ENCODE data around the gene NRDC.

NRDC gene

DNA sequence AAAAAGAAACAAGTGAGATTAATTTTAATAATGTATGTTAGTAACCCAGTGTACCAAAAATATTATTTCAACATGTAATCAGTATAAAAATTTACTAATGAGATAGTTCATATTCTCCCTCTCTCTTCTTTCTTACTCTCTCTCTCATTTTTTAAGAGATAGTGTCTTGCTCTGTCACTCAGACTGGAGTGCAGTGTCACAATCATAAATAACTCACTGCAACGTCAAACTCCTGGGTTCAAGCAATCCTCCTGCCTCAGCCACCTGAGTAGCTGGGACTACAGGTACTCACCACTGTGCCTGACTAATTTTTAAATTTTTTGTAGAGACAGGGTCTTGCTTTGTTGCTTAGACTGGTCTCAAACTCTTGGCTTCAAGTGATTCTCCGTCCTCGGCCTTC lies 123.9 kb downstream of the NRDC start:
- DNase-seq = no peak

DNA sequence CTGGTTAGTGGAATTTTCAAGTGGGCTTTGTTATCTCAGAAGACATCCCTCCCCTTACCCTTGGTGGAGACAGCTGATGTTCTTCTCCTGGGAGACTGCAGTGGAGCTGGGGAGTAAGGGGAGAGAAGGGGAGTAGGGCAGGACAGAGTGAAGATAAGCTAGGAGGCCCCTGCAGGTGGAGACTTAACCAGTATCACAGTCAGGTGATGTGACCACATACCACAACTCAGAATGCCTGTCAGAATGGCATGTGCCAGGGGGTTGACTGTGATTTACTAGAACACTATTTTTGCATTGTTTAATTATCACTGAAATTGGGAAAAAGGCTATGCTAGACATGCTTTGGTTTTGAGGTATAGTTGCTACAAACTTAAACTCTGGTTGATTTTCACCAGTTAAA lies 124.6 kb downstream of the NRDC start:
- DNase-seq = no peak

DNA sequence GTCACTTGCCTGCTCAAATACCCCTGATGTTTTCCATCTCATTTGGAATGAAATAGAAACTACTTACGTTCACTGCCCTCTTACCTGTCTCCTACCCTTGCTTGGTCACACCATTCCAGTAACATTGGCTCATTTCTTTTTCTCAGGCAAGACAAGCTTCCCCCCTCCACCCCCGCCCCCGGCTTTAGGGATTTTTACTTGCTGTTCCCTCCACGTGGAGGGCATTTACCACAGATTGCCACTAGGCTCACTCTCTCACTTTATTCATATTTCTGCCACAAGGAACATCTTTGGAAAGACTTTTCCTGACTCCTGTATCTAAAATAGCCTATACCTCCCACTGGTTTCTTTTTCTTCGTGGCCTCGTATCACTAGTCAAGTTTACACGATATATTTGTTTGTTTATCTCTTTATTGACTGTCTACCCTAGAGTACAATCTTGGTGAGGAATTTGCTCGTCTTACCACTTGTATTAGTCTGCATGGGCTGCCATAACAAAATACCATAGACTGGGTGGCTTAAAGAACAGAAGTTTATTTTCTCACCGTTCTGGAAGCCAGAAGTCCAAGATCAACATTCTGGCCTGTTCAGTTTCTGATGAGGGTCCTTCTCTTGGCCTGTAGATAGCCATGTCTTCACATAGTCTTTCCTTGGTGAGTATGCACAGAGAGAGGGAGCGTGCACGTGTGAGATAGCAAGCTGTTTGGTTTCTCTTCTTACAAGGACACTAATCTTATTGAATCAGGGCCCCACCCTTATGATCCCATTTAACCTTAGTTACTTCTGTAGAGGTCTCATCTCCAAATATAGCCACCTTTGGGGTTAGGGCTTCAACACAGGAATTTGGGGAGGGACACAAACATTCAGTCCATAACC lies 126.2 kb downstream of the NRDC start:
- DNase-seq = peak; percentile 44

DNA sequence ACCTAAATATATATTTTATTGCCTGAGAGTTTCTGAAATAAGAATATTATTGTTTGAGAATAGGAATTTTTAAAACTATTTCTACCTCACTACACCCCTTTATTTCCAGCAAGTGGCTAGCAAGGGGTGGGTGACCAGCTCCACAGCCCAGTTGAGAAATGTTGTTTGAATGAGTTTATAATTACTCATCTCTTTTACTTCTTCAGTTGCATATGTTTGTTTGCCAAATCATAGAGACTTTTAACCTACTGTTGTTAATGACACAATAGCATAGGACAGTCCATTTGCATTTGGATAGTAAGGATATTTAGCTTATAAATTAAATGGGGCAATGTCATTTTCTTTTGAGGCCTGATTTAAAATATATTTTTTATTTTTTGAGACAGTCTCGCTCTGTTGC lies 127.8 kb downstream of the NRDC start:
- DNase-seq = no peak

DNA sequence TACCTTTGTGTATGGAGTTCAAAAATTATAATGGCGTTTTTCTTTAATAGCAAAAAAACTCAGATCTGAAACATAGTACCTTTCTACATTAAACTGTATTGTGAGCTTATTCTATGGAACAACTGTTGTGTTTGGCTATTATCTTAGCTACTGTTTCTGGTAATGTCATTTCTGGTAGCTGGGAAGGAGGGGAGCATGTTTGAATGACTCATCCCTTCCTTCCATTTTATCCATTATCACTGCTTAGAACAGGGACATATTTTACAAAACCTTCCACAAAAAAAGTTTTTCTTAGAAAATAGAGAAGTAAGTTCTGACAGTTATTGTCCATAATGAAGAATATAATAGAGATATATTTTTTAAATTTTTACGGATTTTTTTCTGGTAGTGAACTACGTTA lies 128.3 kb downstream of the NRDC start:
- DNase-seq = peak; percentile 70

DNA sequence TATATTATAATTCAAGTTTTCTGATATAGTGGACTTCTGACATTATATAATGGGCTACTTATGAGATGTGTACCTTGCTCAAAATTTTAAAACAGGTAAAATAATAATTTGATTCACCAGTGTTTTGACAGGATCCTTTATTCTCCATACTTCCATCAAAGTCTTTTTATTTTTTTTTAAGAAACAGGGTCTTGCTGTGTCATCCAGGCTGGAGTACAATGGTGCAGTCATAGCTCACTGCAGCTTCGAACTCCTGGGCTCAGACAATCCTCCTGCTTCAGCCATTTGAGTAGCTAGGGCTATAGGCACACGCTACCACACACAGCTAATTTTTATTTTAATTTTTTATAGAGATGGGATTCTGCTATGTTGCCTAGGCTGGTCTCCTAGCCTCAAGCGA lies 129.4 kb downstream of the NRDC start:
- no peak for DNase-seq

DNA sequence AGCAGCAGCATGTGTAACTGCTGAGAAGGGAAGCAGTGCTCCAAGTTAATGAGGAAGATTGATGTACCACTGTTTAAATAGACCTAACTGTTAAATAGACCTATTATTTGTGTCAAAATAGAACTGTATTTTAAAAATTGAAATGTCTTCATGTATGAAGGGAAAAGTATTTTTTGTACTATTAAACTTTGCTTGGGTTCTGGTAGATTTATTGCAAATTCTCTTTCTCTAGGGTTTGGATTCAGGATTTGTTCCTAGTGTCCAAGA lies 133.3 kb downstream of the NRDC start:
- no peak for DNase-seq

DNA sequence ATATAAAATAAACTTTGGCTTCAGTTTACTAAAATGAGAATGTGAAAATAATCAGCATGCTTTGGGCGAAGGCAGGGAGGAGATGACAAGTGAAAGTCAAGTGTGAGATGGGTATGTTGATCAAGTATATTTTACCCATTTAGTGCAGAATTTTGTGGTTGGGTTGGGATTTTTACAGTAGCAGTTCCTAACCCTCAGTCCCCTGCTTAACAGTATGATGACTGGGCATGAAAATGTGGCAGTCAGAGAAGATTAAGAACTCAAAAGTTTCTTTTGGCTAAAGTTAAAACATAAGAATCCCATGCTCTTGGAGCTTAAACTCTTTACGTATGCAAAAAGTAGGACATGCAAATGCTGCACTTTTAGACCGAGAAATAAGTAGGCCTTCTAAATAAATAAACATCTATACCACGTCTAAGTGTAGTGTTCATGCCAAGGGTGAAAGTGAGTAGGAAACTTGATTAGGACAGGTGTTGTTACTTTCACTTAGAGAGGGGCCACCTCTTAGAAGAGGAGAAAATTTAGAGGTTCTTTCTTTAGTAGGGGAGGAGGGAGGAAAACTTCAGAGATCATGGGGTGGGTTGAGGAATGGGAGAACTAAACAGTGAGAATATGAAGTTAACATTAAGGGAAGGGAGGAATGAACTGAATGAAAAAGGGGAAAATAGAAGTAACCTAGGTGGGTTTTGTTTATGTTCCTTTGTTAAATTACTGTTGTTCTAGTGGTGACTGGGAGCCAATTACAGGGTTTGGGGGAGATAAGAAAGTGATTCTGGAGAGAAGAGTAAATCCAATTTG lies 133.8 kb downstream of the NRDC start:
- DNase-seq = no peak

DNA sequence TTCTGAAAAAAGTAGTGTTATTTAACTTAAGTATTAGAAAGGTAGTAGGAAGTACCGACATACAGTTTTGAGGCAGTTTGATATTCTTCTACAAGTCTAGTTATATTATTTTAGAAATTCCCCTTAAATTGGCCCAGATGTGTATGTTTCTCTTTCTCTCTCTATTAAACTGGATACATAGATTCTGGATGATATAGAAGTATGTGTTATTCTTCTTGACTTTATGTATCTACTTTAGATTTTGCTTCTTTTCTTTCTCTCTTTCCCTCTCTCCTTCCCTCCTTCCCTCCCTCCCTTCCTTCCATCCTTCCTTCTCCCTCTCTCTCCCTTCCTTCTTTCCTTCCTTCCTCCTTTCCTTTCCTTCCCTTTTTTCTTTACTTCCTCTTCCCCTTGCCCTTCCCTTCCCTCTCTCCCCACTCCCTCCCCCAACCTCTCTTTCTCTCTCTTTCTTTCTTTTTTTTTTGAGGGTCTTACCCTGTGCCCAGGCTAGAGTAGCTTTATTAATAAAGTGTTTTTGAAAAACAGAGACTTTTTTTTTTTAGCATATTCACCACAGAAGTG lies 137.3 kb downstream of the NRDC start:
- no peak for DNase-seq

DNA sequence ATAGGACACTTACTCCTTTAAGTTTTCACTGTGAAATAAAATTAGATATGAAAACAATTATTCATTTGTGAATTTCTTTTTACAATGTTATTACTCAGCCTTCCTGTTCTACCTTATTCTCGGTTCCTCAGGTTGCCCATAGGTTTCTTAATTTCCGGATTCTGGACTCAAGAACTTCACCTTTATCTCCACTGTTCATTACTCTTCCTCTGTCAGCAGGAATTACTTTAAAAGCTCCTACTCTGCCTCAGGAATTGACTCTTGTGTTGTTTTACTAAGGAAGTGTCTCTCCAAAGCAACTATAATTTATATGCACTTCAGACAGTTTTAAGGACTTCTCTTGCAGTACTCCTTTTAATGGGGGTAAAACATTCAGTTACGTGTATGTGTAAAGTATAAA lies 137.9 kb downstream of the NRDC start:
- DNase-seq = no peak
